B cell (primary cell): ENCODE measurements around the gene ARHGAP29.

Experiments used
- EZH2 ChIP-seq: IDR thresholded peaks from 2 replicates; pipeline ENCODE4 v1.6.1; 2012; ENCODE audit warnings: borderline replicate concordance, low read depth, mild to moderate bottlenecking, moderate library complexity, low read length; ENCODE audit not compliant: insufficient read depth, poor library complexity, severe bottlenecking
- TF ChIP-seq, protein P1 (sequence below): fragments of 200-600 bp; IDR thresholded peaks from one replicate; pipeline ENCODE4 v1.8.0; 2022; ENCODE audit warnings: antibody characterized with exemption, mild to moderate bottlenecking

DNA sequence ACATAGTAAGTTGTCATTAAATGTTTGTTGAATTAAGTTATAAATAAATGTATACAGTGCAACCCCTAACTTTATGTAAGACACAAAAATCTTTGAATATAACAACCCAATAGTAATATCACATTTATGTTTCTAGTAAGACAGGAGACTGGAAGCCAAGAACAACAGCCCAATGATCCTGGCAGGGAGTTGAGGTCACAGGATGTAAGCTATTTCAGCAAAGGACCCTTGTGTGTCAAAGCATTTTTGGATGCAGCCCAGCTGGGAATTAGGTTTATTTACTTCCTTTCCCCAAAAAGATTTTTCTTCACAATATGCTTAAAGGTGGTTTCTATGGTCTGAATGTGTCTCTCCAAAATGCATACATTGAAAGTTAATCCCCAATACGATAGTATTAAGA is 82.4 kb downstream of the ARHGAP29 start:
- TF ChIP-seq, protein P1, sequence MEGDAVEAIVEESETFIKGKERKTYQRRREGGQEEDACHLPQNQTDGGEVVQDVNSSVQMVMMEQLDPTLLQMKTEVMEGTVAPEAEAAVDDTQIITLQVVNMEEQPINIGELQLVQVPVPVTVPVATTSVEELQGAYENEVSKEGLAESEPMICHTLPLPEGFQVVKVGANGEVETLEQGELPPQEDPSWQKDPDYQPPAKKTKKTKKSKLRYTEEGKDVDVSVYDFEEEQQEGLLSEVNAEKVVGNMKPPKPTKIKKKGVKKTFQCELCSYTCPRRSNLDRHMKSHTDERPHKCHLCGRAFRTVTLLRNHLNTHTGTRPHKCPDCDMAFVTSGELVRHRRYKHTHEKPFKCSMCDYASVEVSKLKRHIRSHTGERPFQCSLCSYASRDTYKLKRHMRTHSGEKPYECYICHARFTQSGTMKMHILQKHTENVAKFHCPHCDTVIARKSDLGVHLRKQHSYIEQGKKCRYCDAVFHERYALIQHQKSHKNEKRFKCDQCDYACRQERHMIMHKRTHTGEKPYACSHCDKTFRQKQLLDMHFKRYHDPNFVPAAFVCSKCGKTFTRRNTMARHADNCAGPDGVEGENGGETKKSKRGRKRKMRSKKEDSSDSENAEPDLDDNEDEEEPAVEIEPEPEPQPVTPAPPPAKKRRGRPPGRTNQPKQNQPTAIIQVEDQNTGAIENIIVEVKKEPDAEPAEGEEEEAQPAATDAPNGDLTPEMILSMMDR: no peak
- no peak for TF ChIP-seq EZH2
